ENCODE results near the gene CELSR1.
"Not testable (repeated sequence)": the region's sequence is repeated elsewhere in the genome, so short reads cannot be mapped to it uniquely, and the experiment has no call there.

CELSR1 gene

DNA sequence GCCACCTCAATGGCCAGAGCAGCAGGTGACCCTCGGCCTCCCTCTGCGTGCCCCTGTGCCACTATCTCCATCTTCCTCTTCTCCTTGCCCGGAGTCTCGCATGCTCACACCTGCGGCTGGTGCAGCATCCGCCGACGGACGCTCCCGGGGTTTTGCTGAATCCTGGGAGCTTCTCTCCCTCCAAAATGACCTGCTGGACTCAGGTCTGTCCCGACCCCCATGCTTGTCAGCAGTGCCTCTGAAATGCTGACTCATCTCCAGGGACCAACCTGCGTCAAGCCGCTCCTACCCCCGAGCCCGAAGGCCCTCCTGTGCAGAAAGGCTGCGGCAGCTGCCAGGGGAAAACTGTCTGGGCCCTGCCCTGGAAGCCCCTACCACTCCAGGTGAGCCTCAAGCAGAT lies 58.4 kb downstream of the CELSR1 start:
- DNase-seq: no peak

DNA sequence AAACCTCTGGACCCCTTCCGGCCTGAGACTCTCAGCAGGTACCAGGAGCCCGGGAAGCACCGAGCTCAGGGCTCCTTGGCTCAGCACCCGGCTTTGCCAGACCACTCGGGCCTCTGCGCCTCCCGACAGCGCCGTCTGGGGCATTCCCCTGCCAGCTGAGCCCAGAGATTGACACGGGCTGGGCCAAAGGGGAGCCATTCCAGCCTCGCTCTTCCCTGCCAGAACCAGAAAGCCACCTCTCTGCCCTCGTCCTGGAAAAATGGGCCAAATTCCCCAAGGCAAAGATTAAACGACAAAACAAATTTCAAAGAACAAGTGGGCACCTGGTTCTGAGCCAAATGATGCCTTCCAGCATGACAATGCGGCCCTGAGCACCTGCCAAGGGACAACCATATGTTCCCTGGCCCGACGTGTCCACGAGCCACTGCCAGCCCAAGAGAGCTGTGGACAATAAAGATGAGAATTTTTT lies 59.3 kb downstream of the CELSR1 start:
- DNase-seq: no peak

DNA sequence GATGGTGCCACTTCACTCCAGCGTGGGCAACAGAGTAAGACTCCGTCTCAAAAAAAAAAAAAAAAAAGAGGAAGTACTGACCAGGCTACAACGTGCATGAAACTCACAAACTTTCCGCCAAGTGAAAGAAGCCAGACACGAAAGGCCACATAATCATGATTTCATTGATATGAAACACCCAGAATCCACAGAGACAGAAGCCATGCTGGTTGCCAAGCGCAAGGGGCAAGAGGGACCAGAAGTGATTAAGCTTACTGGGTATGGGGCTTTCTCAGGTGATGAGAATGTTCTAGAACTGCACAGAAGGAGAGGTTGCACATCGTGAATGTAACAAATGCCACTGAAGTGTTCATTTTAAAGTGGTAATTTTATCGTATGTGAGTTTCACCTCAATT lies 60.9 kb downstream of the CELSR1 start:
- no peak for DNase-seq

DNA sequence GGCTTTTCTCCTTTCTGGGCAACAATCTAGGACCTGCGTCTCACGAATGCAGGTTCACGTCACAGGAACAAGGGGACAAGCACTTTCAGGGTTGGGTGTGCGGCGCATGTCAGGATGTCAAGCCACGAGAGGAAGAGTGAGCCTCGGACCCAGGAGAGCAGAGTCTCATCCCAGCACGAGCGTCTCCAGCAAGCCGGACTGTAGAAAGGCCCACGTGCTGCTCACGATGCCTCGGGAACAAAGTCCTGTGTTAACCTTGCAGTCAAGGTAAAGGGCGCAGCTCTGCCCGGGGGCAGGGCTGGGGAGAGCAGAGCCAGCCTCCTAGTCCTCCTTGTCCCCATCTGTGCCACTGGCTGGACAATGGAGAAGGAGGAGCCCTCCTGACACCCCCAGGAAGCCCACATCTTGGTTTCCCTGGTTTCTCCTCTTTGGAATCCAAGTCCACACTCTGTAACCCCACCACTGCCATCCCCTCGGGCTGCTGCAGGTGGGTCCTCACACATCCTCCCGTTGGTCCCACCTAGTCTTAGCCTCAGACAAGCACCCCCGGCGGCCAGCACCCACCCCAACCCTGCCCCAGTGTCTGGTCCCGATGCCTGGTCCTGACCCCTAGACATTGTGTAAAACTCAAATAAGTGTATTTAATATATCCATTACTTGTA lies 63.4 kb downstream of the CELSR1 start:
- no peak for DNase-seq

DNA sequence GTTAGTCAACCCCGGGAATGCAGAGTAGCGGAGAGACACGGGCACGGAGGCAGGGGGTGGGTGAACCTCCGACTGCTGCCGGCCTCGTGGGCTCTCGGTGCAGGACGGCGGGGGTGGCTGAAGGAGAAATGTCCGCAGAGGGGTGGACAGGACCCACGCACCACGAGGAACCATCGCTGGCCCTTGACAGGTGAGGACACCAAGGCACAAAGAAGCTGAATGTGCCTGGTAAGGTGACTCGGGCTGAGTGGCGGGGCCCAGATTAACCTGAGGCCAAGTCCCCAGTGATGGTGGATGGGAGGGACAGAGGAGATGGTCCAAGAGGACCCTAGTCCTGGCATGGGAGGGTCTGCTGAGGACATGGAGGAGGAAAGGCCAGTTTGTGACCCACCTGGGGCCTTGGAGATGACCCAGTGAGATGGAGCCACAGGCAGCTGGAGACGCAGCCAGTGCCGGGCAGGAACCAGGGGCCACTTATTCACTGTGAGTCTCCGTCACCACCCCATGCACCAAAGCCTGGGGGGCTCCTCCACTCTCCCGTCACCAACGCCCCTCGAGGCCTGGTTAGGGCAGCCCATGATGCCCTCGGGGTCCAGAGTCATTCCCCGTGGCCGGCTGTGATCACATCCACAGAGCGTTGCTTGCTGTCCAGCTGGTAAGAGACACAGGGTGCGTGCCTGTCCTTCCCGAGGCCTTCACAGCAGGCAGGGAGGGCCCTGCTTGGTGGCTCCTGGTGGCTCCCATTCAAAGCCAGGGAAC lies 64.2 kb downstream of the CELSR1 start:
- no peak for DNase-seq

DNA sequence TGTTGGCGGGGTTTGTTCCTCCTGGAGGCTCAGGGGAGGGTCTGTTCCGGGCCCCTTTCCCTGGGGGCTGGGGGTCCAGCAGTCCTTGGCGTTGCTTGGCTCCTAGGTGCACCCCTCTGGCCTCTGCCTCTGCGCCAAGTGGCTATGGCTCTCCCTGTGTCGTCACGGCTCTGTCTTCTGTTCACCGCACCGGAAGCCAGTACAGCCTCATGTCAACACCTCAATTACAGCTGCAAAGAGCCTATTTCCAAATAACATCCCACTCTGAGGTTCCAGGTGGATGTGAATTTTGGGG lies 64.8 kb downstream of the CELSR1 start:
- DNase-seq: no peak

DNA sequence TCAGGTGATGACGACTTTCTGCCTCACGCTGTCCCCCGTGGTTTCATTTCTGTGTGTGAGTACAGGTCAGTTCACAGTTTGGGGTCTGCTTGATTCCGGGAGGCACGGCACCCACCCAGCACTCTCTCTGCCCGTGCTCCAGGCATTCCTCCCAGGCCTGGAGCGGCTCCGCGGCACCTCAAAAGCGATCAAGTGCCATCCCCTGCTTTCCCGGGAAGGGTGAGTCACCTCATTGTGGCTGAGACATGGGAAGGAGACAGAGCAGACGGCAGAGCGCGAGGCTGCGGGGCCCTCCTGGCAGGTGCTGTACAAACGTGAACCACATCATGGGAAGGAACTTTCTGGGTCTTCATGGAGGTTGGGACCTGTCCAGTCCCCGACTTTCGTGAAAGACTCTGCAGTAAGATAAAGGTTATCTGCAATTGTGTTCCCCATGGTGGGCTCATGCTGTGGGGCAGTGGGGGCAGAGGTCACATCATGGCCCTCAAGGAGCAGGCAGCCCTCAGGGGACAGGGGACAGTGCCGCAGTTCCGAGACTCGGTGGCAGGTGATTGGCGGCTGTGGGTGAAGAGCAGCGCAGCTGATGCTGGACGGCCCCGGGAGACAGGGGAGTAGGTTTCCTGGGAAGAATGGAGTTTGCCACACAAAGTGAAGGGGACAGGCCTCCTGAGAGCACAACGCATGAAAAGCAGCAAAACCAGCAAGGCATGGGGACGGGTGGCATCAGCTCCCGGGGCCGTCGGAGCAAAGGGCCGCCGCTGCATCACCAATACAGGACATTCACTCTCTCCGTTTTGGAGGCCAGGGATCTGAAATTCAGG lies 65.3 kb downstream of the CELSR1 start:
- no peak for DNase-seq

DNA sequence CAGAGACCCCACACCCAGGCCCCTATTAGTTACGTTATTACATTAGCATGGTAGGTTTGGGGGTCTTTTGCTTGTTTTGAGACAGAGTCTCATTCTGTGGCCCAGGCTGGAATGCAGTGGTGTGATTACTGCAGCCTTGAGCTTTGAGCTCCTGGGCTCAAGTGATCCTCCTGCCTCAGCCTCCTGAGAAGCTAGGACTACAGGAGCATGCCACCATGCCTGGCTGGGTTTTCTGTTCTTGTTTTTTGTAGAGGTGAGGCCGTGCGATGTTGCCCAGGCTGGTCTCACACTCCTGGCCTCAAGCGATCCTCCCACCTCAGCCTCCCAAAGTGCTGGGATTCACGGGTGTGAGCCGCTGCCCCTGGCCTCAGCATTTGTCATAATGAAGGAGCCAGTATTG lies 66.1 kb downstream of the CELSR1 start:
- not testable (repeated sequence) for DNase-seq

DNA sequence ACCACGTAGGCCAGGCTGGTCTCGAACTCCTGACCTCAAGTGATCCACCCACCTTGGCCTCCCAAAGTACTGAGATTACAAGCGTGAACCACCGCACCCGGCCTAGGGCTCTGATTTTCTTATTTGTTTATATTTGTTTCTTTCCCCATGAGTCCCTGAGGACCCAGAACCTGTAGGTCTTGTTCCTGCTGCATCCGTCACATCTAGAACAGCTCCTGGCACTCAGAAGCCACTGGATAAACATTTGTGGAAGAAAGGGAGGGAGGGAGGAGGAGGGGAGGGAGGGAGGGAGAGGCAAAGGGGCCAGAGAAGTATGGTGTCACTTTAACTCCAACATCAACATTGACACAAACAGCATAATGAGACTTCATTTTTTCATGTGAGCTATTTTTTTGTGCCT lies 67.7 kb downstream of the CELSR1 start:
- DNase-seq: no peak

DNA sequence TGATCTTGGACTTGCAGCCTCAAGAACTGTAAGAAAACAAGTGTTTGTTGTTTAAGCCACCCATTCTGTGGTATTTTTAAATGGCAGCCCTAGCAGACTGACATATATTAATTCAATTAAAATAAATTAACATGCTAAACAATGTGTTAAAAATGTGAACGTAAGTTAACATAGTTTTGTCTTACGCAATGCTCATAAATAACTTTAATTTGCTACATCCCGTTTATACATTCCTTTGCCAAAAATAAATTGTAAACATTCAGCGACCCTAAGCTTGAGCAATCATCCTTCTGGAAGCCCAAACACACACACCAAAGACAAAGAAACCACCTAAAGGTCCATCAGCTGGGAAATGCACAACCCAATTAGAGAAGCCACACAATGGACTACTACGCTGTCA lies 70.4 kb downstream of the CELSR1 start:
- no peak for DNase-seq

DNA sequence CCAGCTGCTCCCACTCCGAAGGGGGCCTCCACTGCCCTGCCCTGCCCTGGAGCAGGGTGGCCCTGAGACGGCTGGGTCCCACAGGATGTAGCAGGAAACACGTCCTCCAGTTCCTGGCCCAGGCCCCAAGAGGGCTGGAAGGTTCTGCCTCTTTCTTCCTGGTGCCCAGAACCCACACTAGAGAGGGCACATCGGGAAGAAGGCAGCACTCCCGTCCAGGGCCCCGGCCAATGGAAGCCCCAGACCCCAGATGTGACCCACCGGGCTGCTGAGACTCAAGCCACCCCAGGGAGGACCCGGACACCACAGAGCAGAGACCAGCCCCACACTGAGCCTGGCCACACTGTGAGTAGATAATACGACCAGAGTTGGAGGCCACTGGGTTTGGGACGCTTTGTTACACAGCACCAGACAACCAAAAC lies 71.2 kb downstream of the CELSR1 start:
- no peak for DNase-seq

DNA sequence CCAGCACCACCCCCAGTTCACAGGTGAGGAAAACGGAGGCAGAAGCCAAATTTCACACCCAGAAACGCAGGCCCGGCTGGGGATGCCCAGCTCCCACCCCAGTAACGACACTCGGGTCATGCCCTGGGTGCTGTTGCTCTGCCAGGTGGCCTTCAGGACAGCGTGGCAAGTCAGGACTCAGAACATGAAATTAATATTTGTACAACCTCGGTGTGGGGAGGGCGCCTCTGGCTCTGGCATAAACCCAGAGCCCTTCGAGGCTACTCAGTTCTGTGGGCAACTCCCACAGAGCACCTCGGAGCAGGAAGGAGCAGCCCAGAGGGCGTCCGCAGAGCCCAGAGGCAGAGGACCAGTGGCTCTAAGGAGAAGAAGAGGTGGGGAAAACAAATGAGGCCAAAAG lies 71.6 kb downstream of the CELSR1 start:
- no peak for DNase-seq

DNA sequence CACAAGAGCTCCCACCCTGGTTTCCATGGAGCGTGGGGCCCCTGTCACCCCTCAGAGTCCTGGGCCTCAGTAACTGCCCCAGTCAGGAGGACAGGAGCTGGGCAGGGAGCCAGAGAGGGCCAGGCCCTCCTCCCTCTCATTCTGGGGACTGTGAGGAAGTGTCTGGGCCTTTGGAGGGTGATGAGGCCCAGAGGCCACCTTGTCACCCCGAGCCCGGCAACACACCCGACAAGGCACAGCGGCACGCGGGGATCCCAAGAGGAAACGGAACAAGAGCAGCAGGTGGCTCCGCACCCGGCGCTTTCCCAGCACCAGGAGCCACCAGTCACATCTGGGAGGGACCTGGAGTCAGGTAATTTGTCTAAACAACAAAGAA lies 72.1 kb downstream of the CELSR1 start:
- no peak for DNase-seq

DNA sequence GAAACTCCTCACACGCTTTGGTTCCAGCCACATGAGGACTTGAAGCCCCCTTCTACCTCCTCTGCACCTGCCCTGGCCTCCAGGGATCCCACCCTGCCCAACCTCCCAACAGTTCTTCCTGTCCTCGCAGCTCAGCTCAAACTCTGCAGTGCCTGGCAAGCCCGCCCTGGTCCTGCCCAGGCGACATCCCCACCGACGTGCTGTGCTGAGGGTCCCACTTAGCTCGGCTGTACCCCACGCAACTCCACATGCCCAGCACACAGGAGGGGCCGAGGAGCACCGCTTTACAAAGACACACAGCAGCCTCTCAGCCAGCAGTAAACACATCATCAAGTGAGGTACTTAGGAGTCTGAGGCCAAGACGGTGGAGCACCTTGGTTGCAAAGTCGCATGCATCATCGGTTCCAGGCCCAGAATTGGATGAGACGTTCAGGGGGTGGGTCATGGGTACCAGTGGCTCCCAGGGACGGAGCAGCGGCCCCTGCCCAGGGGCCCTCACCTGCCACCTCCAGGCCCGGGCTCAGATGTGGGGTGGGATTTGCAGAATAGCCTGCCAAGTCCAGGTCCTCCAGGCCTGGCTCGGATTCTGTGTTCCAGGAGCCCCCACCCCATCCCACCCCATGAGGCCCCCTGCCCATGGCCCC lies 72.6 kb downstream of the CELSR1 start:
- no peak for DNase-seq

DNA sequence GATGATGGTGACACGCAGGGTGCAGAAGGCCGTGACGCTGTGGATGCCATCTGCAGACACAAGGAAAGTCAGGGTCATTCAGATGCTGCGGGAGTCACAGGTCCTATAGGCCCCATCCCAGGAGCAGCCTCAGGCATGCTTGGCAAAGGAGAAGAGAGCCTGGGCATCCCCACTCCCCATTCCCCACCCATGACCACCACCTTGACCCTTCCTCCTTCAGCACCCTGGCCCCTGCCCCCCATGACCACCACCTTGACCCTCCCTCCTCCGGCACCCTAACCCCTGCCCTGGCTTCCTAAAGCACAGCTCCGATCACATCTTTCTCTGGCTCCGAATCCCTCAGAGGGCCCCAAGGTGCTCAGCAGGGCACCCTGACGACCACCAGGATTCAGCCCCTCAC lies 73.1 kb downstream of the CELSR1 start:
- no peak for DNase-seq

DNA sequence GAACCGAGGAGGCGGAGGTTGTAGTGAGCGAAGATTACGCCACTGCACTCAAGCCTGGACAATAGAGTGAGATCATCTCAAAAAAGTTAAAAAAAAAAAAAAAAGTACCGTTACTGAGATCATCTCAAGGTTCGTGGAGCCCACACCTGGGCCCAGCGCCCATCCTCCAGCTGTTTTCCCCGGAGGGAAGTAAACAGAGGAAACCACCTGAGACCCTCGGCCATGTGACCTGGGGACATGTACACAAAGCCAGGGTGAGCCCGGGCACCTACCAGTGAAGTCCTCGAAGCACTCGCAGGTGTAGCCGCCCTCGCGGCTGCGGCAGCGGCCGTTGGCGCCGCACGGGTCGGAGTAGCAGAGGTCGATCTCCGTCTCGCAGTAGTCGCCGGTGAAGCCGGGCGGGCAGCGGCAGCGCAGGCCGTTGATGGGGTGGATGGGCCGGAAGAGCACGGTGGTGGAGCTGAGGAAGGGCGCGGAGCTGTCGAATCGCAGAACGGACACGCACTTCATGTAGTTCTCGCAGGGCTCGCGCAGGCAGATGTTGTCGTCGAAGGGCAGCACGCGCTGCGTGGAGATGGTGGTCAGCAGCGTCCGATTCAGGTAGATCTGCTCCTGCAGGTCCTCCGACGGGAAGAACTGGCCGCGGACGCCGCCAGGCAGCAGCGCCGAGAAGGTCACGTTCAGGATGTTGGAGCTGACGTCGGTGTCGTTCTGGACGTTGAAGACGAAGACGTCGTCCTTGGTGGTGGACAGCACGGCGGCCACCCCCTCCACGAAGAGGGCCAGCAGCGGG lies 73.8 kb downstream of the CELSR1 start:
- DNase-seq: no peak

DNA sequence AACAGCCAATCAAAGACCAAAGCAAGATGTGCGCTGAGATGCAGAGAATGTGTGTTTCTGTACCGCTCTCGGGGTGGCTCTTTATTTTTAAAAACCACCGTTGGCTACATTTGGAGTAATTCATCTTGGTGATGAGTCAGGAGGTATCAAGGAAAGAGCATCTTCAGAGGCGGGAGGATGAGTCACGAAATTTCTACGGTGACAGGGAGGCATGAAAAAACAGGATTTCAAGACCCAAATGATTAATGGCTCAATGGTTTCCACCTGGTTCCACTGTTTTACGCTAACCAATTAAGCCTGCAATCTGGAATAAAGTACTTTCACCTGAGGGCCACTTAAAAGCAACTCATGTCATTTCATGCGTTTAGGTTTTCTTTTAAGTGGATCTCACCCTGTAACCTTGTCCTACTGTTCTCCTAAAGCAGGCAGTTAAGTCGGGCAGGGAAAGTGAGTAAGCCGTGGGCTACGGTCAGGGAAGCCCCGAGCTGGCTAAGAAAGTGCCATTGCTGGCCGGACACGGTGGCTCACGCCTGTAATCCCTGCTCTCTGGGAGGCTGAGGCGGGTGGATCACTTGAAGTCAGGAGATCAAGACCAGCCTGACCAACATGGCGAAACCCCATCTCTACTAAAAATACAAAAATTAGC lies 74.6 kb downstream of the CELSR1 start:
- DNase-seq: no peak

DNA sequence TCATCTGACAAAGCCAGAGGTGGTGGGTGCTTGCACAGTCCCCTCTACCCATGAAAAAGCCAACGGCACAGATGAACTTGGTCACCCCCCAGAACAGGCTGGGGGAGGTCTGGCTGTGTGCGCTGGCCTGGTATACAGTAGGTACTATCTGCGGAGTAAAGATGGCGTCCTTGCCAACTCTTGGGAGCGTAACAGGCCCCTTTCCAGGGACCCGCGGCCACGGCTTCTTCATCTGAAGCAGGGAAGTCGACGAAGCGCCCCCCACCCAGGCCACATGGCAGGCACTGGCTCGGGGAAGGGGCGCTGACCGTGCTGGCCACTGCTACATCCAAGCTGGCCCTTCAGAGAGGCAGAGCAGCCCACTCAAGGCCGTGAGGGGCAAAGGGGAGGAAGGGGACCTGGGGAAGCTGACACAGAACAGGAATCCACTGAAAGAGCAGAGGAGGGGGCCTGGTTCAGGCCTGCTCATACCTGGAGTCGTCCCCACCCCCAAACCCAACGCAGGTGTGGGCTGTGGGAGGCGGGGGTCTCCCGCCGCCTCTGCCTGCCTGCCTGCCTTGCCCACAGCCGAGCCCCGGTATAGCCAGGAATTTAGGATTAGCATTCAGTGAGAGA lies 75.7 kb downstream of the CELSR1 start:
- DNase-seq: no peak

DNA sequence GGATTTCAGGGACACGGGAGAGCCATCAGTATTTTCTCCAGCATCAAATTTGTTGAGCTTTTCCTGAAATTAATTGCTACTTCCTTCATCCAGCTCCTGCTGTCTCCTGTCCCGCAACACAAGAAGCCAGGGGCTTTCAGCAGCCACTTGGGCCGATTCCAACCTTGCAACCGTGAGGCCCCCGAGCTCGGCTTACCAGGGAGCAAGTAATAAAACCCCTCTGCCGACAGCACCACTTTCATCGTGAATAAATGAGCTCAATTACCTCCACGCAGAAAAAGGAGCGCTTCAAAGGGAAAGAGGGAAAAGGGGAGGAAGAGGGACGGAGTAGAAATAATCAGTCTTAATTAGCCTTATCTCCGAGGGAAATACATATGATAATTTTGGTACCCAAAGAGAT lies 76.6 kb downstream of the CELSR1 start:
- DNase-seq: no peak

DNA sequence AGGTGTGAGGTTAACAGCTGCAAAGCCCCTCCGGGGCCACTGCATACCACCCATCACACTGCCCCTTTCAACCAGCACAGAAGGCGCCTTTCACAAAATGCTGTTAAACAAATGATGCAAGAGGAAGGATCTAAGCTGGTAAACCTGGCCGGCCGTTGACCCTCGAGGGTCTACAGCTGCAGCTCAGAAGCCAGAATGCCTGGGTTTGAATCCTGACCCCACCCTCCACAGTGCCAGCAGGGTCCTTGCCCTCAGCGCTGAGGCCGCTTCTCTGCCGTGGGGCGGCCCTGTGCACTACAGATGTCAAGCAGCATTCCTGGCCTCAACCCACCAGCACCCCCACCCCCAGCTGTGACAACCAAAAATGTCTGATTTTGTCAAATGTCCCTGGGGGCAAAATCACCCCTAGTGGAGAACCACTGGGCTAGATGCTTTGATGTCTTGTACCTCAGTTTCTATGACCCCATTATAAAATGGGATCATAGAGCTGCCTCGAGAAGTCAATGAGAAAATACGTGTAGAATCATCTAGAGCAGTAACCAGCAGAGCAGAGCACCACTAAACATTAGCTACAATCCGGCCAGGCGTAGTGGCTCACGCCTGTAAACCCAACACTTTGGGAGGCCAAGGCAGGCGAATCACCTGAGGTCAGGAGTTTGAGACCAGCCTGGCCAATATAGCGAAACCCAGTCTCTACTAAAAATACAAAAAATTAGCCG lies 77.9 kb downstream of the CELSR1 start:
- DNase-seq: no peak

DNA sequence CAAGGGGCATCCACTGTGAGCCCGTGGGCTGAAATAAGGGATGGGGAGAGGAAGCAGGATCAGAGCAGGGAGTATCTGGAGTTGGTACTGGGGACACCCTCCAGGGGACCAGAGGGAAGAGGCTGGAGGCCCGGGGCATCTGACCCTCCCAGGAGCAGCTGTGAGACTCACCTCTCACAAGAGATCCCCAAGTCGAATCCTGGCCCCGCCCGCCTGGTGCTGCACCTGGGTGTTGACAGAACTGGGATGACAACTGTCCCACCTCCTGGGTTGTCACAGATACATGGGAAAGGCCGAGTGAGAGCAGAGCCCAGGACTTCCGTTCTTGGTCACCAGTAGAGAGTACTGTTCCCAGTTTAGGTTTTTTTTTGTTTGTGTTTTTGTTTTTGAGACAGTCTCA lies 78.9 kb downstream of the CELSR1 start:
- DNase-seq: no peak

Measured in CD4-positive, alpha-beta T cell treated with Interleukin-12 subunit alpha and Interleukin-12 subunit beta, for 1 hour (primary cell).